Brain pericyte (primary cell): ENCODE results near the gene MFRP.

Experiments
- DNase-seq: peaks from one replicate; pipeline ENCODE4 v3.0.0-alpha.2; 2012; ENCODE audit warnings: low read depth, low spot score

Gene MFRP

DNA sequence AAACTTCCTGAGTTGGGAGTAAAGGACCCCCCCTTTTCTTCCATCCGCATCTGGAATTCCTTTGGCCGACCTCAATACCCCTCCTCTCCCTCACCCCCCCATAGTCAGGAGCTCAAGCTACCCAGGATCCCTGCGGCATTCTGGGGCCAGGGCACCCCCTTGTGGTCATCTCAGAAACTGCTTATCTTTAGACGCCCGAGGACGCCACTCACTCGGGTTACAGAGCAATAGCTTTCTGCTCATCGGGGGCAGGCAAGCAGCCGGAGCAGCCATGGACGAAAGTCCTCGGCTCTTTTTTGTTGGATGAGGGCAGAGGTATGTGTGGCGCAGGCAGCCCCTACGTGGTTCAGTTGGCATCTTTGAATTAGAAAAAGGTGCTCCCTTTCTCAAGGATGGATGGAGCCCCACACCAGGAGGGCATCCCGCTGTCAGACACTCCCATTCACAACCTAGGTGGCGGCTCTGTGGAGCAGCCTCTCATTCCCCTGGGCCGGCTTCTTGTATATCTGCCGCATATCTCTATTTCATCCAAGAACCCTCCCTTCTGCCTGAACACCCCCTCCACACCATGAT lies 8.1 kb downstream of the MFRP start:
- no peak for DNase-seq

DNA sequence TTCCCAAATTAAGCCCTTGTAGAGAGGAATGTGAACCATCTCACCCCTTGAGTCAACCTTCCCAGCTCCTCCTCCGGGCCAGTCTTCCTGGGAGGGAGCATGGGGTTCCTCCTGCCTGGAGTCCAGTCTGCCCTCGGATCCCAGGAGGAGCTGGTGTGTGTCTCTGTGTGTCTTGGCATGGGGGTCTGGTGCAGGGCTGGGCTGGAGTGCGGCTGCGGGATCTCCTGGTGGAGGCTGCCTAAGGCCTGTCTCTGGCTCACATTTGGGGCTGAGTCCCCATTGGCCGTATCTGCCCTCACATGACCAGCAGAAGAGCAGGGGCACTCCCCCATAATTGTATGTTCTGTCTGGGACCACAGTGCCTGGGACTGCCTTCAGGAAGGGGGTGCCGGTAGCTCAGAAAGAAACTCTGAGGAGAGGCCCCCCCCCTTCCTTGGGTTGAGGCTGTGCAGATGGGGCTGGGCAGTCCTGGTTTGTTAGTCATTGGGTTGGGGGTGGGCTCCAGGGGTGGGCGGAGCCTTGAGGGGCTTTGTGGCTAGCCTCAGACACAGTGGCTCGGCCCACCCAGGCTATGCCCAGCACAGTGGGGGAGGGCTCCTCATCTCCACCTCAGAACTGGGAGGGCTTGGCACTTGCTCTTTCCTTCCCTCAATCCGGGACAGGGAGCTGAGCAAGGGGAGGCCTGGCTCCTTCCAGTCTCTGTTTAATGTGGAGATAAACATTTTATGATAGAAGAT lies 8.8 kb downstream of the MFRP start:
- DNase-seq: no peak

DNA sequence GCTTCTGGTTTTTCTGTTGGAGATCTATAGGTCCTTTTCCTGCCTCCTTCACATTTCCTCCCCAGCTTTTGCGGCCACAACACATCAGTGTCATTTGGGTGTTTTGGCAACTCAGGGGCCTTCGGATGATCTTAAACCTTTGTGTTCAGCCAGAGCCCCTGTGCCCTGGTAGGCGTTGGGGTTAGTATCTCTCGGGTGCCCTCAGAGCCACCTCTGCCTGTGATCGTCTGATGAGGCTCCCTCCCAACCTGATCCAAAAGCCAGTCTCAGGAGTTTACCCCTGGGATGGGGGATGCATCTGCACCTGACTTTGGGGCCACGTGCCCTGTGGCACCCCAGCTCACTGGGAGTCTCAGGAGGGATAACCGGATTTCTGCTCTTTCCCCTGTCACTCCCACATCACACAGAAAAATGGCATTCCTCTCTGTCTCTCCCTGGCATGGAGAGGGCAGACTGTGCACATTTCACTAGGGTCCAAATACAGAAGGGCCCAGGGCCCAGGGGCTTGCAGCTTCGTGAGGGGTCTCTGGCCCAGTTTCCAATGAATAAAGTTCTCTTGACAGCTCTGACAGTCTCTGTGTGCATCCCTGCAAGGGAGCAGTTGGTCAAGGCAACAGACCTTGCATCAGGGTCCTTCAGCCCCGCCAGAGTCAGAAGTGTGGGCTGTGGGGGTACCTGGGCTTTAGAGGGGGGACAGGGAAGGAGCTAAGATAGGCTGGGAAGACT lies 9.6 kb downstream of the MFRP start:
- DNase-seq: no peak

DNA sequence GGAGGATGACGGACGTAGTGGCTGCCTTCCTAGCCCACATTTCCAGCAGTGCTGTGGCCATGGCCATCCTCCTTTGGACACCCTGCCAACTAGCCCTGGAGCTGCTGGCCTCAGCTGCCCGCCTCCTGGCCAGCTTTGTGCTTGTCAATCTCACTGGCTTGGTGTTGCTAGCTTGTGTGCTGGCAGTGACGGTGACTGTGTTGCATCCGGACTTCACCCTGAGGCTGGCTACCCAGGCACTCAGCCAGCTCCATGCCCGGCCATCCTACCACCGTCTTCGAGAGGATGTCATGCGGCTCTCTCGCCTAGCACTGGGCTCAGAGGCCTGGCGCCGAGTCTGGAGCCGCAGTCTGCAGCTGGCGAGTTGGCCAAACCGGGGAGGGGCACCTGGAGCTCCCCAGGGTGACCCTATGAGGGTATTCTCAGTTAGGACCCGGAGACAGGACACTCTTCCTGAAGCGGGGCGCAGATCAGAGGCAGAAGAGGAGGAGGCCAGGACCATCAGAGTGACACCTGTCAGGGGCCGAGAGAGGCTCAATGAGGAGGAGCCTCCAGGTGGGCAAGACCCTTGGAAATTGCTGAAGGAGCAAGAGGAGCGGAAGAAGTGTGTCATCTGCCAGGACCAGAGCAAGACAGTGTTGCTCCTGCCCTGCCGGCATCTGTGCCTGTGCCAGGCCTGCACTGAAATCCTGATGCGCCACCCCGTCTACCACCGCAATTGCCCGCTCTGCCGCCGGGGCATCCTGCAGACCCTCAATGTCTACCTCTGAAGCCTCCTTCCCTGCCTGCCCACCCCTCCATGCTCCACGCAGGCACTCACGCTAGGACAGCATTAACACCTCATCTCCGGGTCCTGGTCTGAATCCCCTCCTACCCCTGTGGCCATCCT lies 10.6 kb downstream of the MFRP start:
- no peak for DNase-seq

DNA sequence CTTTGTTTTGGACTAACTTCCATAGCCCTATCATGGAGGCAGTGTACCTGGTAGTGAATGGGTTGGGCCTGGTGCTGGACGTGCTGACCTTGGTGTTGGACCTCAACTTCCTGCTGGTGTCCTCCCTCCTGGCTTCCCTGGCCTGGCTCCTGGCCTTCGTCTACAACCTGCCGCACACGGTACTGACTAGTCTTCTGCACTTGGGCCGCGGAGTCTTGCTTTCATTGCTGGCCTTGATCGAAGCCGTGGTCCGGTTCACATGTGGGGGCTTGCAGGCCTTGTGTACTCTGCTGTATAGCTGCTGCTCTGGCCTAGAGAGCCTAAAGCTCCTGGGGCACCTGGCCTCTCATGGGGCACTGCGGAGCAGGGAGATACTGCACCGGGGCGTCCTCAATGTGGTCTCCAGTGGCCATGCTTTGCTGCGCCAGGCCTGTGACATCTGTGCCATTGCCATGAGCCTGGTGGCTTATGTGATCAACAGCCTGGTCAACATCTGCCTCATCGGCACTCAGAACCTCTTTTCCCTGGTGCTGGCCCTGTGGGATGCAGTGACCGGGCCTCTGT lies 11.3 kb downstream of the MFRP start:
- DNase-seq: no peak

DNA sequence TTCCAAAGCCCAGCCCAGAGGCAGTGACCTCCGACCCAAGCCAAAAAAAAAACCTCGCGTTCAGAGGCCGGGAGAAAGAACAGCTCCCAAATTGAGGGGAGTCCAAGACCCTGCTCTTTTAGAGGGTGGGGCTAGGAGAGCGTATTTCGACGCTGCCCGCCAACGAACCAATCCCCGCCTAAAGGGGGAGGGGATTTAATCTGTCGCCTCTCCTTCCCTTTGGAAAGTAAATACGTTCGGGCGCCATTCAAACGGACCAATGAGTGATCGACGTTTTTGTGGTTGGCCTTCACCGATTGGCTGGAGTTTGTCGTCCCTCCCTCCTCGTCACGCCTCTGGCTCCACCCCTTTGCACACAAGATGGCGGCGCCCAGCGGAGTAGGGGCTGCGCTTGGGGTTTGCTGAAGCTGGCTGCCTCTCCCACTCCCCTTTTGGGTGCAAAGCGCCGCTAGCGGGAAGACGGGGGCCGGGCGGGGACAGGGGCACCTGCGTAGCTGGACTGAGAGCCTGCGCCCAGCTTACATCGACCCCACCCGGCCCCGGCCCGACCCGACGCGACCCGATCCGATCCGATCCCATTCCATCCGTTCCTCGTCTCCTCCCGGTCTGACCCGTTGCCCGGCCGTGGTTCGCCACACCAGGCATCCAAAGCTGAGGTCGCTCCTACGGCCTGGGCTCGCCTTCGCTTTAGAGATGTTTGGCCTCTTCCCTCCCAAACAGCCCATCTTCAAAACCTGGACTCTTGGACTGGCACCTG lies 12.2 kb downstream of the MFRP start, which contains the start of gene RNF26:
RNF26 (plus strand) TSS at position 354 of the 757 bp plus-strand sequence. CDS start 596 bp downstream, outside the sequence.
- peak; percentile 86 for DNase-seq

DNA sequence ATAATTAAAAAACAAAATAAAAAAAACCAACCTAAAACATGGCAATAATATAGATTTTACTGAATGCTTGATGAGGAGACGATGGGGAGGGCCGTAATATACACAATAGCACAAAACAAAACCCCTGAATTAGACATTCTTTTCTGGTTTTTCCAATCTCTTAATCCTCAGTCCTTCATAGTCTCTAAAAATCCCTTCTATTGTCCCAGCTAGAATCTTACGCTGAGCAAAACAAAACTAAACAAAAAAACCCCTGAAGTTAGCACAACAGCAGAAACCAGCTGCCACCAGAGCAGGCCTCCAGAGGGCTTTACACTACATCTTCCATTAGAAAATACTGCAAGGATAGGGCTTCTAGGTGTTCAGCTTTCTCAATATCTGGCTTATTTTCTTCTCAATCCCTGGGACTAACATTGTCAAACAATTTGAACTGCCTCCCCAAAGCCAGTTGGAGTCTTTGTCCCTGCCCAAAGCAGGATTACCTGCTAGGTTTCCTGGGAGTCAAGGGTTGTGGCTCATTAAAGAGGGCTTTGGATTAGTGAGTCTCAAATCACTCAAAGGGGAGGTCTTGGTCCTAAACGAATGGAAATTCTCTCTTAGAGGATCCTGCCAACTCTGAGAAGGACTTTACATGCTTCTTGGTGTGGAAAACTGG lies 14.3 kb downstream of the MFRP start:
- no peak for DNase-seq

DNA sequence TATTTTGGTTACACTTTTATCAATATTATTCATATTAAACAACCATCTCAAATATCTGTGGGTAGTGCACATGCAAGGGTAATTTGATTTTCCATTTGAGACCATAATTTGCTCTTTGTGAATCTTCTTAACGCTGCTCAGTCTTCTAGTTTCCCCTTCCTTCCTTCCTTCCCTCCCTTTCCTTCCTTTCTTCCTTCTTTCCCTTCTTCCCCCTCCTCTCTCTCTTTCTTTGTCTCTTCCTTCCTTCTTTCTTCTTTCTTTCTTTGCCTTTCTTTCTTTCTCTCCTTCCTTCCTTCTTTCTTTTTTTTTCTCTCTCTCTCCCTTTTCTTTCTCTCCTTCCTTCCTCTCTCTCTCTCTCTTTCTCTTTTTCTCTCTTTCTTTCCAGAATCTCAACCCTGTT lies 16.3 kb downstream of the MFRP start:
- no peak for DNase-seq

DNA sequence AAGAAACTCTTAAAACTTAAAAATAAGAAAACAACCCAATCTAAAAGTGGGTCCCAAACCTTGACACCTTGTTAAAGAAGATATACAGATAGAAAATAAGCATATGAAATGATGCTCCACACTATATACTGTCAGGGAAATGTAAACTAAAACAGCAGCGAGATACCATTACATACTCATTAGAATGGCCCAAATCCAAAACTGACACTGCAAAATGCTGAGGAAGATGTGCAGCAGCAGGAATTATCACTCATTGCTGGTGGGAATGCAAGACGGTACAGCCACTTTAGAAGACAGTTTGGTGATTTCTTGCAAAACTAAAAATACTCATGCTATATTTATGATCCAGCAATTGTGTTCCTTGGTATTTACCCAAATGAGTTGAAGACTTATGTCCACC lies 17.2 kb downstream of the MFRP start:
- DNase-seq: no peak

DNA sequence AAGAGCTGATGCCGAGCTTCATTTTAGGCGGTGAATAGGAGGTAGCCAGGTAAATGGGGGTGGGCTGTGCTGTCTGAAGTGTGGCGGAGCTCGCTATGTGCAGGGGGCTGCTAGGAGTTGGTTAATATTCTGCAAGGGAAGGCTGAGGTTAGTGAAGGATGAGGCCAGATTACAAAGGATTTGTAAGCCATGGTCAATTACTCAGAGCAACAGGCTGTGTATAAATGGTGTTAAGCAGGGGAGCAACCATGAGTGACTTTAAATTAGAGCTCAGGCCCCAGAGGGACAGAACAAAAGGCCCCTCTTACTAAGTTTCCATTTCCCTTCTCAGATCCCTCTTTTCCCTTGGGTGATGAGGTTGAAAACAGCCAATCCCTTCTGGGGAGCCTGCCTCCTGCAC lies 22.3 kb downstream of the MFRP start:
- no peak for DNase-seq

DNA sequence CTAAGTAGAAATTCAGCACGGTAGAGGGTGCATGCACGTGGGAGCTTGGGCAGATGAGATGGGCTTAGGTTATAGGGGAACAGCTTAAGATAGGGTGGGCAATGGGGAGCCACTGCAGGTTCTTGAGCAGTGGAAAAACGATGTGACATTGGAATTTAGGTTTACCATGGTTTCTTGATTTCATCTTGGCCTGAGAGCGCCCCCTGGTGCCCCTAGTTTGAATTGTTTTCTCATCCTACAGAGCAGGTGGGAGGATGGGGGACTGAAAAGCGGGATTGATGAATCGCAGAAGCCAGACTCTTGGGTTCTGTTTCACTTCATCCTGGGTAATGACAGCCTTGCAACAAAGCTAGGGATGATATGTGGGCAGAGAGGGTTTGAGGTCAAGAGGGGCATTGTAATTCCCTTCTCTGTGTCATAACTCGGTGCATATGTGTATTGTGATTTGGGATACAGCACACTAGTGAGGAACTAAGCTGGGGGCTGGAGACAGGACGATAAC lies 22.9 kb downstream of the MFRP start:
- DNase-seq: no peak

DNA sequence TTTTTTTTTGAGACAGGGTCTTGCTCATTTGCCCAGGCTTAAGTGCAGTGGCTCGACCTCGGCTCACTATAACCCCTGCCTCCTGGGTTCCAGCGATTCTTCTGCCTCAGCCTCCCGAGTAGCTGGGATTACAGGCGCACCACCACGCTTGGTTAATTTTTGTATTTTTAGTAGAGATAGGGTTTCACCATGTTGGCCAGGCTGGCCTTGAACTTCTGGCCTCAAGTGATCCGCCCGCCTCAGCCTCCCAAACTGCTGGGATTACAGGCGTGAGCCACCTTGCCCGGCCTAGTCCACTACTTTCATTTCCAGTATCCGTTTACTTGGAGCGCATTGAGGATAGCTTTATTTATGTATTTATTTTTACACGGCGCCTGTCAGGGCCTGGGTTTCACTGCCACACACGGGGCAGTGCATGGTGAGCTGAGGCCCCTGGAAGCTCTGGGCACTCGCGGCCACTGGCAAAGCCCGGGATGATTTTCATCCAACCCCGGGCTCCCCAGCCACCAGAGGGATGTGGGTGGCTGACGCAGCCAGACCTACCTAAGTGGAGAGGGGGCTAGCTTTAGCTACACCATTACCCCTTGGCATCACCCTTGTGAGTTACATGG lies 23.5 kb downstream of the MFRP start:
- DNase-seq: no peak

DNA sequence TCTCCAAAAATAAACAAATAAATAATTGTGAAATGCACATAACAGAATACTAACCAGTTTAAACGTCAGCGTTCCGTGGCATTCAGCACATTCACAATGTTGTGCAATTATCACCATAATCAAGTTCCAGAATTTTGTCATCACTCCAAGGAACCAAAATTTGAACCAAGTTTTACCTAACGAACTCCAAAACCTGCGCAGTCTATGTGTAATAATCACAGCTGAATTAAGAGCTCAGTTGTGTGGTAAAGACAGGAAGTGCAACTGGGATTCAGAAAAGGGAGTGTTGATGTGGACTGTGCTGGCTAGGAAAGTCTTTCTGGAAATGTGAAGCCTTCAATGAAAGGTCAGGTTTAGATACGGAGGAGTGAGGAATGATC lies 24.2 kb downstream of the MFRP start:
- no peak for DNase-seq

DNA sequence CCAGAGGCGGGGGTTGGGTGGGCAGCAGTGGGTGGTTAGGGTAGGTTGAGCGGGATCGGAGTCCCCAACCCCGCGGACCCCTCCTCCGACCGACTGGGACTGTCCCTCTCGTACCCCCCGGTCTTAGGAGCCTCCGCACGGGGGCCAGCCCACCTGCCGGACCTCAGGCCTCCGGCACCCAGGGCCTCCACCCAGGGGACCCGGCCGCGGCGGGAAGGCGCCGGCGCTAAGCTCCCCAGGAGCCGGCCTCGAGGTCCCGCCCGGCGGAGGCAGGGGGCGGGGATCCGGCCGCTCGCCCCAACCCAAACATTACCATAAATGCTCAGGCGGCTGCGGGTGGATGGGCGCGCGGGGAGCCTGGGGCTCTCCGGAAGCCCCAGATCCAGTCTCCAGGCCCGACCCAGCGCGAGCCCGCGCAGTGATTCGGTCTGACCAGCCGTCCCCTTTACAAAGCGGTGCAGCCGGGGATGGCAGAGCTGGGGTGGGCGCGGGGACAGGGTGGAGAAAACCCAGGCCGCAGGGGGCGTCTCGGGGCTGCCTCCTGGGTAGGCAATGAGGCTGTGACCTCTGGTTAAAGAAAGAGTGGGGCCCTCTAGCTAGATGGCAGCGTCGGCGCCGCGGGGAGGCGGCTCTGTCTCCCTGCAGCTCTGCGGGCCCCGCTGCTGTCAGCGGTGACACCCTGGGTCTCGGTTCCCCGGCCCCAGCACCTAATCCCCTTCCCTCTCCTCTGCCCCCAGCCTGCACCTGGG lies 25.6 kb downstream of the MFRP start:
- DNase-seq: no peak

DNA sequence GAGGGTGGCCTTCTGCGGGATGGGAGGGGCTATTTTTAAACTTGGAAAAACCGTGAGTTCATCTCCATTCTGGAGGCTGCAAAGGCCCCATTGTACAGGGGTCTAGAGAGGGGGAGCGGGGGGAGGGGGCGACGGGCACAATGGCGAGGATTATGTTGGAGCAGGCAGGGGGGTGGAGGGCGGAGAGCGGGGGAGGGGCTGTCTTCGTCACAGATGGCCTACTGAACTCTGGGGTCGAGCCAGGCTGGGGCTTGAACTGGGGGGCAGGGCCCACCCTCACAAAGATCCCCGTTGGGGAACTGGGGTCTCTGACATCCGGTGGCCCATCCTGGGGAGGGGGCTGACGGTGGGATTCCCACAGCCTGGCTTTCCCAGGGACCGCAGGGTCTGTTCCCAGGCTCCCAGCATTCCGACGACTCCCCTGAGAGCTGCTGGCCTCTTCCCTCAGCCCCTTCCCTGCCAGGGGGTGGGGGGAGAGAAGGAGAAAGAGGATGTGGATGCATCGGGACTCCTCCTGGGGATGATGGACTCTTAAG lies 26.2 kb downstream of the MFRP start:
- no peak for DNase-seq

DNA sequence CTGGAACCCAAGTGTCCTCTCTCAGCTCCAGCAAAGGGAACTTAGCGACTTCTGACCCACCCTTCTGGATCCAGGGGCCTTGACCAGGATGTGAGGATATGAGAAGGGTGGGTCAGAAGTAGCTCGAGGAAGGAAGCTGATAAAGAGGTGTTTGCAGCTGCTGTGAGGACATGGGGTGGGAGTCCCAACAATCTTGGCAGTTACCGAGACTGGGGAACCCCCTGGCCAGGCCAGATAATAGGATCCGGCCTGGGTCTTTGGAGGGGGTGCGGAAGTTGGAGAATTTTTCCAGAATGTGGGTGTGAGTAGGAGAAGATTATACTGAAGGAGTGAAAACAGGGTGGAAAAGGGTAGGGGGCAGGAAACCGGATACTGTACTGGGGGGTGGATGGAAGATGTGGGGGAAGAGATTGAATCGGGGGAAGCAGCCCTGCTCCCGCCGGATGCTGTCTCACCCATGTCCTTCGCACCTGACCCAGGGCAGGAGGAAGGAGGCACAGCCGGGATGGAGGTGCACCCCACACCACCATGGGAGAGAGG lies 26.7 kb downstream of the MFRP start:
- no peak for DNase-seq

DNA sequence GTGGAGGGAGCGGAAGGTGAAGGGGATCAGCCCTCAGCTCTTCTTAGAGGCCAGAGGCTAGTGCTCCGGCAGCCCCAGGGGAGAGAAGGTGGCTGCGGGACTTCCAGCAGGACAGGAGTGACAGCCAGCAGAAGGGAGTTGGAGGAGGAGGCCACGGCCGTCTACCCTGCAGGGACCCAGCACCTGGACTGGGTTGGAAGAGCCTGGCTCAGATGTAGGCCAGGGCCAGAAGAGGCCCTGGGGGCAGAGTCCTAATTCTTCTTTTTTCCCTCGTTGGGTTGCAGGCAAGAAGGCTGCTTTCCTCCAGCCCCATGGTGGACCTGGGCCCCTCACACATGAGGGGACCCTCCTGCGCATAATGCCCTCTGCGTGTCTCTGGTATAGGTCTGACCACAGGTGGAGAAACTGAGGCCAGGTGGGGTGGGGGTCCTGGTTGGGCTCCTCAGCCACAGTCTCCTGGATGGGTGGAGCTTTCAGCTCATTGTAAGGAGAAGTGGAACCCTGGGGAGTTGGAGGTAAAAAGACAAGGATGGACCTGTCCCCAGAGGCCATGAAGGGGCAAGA lies 27.3 kb downstream of the MFRP start:
- DNase-seq: no peak
